Skeletal muscle cell (primary cell): Measurements from ENCODE around the gene COL7A1.

ENCODE experiments used
- DNase-seq: peaks from one replicate; pipeline ENCODE4 v3.0.0-alpha.2; 2010; ENCODE audit warnings: low read depth
- H3K4me3 ChIP-seq: 2 replicates; pipeline ENCODE4 v1.5.1; 2011; ENCODE audit warnings: low read depth, mild to moderate bottlenecking, control low read depth, low read length, moderate library complexity

The COL7A1 gene

DNA sequence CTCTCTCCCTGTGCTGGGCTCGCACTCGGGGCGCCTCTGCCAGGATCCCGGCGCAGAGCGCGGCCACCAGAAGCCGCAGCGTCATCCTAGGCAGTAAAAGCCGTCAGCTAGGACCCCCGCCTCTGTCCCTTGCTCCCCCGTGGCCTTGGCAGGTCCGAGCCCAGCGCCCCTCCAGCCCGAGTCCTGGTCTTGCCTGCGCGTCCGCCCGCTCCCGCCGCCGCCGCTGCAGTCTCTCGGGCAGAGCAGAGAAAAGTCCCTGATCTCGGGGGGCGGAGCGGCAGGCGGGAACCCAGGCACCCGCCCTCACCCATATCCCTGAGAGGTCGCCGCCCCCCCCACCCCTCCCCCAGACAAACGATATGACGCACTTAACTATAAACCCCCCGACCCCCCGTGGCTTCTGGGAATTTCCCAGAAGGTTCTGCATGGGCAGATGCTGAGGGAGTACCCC lies at the start of gene COL7A1:
Gene COL7A1 (minus strand): TSS at position 255 of the 451 bp plus-strand sequence. CDS start 170 bp downstream, at position 85.
- DNase-seq: no peak
- H3K4me3 ChIP-seq: peak within 1 kb of the TSS; percentile 41

DNA sequence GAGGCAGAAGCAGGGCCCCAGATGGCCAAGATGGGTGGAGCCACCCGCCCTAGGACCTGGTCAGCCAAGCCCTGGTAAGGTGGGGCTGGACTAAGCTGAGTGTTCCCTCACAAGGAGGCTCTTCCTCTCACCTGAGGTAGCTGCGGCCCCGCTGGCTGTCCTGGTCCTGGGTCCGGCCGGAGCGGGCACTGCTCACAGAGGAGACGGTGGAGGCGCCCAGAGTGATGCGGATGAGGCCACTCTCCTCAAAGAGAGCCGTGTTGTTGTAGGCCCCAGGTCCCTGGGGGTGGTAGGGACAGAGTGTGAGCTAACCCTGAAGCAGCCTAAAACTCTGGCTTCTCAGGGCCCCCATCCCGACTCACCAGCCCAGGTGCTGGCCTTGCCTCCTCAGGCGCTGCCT lies 47.5 kb upstream of the COL7A1 start:
- DNase-seq: no peak
- no peak overlapping the region for H3K4me3 ChIP-seq

DNA sequence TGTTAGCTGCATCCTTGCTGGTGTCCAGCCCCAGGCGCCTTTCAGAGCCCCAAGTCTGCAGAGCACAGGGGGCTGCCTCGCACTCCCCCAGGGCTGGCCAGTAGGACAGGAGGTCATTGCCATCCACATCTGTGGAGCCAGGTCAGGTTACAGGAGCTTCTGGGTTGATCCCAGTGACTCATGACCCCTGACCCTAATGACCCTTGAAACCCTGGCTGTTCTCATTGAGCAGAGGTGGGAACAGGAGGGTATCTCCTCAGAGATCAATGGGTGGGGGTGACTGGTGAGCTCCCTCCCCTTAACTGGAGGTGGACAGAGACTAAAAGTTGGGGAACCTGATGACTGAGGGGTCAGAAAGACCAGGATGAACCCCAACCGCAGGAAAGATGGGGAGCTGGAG lies 46.3 kb upstream of the COL7A1 start:
- DNase-seq: no peak
- no peak overlapping the region for H3K4me3 ChIP-seq

DNA sequence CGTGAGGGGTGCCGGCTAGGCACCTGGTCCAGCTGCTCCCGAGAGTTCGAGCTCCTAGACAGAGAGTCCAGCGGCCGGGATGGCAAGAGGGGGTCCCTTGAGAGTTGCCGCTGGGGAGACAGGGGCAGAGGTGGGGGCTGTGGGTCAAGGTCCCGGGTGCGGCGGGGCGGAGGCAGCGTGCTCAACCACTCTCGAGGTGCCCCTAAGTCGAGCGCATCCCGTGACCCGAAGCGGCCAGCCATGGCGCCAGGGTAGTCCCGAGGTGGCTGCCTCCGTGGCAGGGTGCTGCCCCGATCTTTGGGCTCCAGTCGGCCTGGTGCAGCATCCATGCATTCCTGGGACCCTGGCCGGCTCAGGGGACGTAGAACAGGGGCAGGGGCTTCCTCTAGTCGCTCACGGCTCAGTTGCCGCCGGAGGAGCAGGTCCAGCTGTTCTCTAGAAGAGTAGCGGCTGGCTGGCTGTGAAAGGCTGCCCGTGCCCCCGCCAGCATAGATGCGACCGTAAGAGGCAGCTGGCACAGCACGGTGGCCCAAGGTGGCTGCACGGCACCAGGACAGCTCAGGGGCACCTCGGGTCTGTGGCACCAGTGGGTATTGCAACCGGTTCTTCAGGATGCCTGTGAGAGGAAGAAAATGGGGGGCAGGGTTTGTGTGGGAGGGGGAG lies 44.9 kb upstream of the COL7A1 start:
- no peak overlapping the region for H3K4me3 ChIP-seq
- no peak for DNase-seq

DNA sequence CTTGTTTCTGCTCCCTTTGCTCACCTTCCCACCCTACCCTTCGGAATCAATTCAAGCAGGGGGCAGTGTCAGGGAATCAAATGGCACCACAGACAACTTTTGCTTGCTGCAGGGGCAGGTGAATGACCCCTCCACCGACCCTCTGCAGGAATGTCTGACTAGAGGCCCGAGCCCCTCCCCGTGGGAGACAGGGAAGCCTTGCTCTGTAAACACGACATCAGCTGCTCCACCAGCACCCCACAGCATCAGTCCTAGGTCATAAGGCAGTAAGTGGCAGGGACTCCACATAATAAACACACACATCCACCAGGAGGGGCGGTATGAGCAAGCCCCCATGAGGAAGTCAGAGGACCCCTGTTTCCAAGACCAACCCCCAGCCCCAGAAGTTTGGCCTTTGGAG lies 42.2 kb upstream of the COL7A1 start:
- no peak overlapping the region for H3K4me3 ChIP-seq
- DNase-seq: no peak

DNA sequence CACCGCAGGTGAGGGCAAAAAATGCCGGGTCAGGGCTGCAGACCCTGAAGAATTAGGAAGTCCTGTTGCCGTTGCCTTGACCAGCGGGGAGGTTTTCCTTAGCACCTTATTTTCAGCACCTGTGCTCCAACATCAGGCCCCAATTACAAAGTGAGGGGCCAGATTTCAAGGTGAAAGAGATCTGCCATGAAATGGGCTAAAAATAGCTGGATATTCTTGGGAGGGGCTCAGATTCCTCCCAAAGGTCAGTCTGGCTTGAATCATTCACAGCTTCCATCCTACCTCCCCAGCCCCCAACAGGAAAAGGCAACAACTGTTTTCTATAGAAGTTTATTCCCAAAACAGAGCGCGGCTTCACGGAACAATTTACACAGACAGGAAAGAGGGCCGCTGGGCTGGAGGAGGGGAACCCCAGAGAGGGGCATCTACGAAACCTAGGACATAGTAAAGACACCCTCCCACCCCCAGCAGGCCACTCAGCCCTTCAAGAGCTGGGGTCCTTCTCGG lies 41.1 kb upstream of the COL7A1 start:
- no peak for DNase-seq
- peak overlapping the region; percentile 98 for H3K4me3 ChIP-seq

DNA sequence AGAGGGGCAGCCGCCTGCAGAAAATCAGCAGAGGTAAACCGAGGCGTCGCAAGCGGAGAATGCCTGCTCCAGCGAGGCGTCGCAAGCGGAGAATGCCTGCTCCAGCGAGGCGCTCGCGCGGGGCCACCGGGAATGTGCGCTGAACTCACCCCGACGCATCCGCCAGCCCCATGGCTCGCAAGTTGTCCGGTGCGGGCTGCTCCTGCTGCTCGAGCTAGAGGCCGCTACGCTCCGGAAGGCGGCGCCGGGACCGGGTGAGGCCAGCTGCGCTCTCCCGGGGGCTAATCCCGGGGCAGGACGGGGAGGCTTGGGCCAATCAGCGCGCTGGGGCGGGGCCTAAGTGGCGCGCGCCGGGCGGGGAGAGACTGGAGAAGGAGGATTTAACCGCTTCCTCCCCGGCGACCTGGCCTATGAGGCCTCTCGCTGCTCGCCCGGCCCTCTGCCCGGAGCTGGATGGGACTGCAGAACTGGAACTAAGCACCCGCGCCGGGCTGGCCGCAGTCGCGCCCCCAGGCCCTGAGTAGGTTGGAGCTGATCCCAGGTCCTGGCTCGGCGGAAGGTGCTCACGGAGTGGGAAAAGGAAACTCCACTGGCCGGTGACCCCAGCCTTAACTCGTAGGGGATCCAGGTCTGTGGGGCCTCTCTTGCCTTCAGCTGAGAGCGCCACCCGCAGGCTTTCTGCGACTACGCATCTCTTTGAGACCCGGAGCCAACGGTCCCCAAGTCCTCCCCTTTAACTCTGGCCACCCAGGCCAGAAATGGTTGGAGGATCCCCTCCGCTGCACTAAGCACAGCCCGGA lies 40.3 kb upstream of the COL7A1 start, which contains the start of gene SLC26A6:
Gene SLC26A6 (minus strand): TSS at position 240 of the 800 bp plus-strand sequence. CDS start 68 bp downstream, at position 172.
- peak within 1 kb of the TSS; percentile 98 for H3K4me3 ChIP-seq
- DNase-seq: peak; percentile 84

DNA sequence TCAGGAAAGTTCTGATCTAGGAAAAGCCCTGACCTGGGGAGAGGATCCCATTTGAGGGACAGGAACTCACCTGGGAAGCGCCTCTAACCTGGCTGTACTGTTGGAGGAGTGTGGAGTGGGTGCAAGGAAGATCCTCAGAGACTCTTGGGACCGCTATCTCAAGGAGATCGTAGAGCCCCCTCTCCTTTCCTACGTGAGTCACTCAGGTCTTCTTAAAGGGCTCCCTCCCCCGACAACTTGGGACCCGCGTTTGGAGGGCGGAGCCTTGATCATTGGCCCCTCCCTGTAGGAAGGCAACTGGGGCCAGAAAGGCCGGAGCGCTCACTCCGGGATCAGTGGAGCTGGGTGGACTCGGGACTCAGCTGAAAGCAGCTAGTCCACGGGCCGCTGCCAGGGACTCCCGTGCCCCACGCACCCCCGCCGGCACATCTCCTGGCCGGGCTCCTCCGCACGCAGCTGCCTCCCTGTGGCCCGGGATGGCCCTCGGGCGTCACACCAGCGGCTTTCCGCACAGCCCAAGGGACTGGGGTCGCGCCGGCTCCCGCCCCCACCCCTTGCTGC lies 39.6 kb upstream of the COL7A1 start:
- H3K4me3 ChIP-seq: peak overlapping the region; percentile 98
- DNase-seq: no peak

DNA sequence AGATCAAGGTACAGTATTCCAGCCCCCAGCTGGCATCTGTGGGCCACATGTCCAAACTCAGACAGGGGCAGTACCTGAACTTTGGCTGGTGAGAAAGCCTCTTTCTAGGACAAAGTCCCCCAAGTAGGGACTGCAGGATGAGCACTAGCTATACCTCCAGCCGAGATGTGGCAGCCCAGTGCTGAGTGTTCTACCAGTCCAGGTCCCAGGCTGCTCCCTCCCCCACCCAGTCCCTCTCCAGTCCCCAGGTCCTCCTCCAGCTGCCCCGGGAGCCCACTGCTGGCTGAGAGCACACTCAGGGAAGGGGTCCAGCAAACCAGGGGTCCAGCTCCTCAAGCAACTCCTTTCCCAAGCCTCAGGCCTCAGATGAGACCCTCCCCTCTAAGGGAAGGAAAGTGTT lies 38.6 kb upstream of the COL7A1 start:
- no peak for DNase-seq

DNA sequence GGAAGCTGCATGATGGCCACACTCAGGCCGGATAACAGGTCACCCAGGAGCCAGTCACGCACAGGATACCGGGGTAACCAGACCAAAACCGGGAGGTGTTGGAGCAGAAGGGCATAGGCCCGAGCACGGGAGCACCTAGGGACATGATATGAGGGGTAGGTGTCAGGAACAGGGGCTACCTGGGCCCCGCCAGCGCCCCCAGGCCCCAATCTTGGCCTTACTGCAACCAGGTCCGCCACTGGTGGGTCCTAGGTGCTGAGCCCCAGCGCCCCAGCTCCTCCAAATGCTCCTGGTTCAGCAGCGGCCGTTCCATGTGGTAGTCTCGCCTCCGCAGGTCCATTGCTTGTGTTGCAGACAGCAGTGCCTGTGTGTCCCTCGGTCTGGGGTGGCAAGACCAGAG lies 38.1 kb upstream of the COL7A1 start:
- H3K4me3 ChIP-seq: no peak overlapping the region
- no peak for DNase-seq

More for the DNA sequence above, 38.6 kb upstream of the COL7A1 start:
- H3K4me3 ChIP-seq: peak overlapping the region; percentile 98

DNA sequence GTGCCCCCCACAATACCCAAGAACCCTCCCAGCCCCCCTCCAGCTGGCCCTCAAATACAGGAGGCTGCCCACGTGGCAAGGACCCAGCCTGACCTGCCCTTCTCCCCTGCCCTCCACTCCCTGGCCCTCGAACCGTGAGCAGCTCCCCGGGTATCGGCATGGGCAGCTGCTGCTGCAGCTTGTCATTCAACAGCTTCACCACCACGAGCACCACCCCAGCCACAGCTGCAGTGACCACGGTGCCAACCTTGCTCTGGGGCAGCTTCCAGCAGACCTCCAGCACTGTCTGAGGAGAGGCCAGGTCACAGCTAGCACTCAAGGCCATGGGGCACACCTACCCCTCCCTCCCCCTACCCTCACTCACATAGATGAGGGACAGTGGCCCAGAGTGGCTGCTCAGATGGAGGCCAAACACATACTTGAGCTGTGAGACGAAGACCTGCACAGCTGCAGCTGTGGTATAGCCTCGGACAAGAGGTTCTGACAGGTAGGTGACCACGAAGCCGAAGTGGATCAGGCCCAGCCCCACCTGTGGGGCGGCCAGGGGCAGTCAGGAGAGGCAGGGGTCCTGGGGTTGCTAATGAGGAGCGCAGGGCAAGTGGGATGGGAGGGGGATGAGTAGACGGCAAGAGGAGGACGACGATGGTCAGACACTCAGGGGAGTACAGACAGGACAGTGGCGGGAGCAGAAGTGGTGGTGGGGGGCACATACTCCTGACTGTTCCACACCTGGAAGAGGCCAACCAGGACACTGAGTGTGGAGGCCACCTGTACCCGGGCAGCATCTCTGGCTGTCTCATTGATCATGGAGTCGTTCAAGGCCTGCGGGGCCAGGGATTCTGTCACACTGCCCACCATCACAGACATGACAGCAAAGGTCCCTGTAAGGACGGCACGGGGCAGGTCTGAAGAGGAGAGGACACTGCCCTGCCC lies 36.7 kb upstream of the COL7A1 start:
- no peak overlapping the region for H3K4me3 ChIP-seq
- DNase-seq: no peak

DNA sequence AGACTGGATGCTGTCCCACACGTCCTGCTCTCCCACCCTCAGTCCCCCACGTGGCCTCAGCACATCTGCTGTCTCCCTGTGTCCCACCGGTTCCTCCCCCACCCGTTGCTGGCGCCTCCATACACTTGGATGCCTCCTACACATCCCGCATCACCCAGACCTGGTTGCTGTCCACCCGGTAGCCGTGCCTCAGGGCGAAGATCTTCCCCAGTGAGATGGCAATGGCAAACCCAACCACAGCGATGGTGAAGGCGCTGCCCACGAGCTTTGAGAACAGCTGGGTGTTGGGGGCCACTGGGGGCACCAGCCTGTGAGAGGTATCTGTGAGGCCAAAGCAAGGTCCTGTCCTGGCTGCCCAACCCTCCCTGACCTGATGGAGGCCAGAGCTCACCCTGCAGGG lies 35.7 kb upstream of the COL7A1 start:
- no peak for DNase-seq
- no peak overlapping the region for H3K4me3 ChIP-seq

DNA sequence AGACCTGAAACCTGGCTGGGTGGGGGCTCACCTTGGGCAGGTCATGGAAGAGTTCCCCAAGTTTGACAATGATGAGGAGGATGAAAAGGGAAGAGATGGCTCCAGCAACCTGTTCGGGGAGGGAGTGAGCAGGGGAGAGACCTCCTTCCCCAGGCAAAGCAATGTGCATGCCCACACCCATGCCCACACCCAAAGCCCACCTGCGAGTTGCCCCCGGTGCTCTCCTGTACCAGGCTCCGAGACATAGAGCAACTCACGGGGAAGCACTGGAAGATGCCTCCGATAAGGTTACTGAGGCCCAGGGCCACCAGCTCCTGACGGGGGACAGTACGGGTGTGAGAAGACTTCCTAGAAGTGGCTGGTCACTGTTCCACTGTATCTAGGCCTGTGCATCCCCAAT lies 35.3 kb upstream of the COL7A1 start:
- H3K4me3 ChIP-seq: no peak overlapping the region
- no peak for DNase-seq

DNA sequence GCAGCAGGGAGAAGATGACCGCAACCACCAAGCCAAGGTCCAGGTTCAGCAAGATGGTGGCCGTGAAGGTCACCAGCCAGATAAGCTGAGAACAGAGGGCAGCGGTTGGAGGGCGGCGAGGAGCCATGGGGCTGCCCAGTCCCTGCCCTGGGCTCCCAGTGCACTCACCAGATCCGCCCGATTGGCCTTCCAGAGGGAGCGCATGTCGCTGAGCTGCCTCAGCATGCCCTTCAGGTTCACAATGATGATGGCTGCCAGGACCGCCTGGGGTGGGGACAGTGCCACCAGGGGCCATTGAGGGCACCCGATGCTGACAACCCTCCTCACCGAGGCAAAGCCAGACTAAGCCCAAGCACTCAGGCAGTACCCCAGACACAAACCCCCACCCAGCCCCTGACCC lies 34.8 kb upstream of the COL7A1 start:
- H3K4me3 ChIP-seq: no peak overlapping the region
- no peak for DNase-seq

DNA sequence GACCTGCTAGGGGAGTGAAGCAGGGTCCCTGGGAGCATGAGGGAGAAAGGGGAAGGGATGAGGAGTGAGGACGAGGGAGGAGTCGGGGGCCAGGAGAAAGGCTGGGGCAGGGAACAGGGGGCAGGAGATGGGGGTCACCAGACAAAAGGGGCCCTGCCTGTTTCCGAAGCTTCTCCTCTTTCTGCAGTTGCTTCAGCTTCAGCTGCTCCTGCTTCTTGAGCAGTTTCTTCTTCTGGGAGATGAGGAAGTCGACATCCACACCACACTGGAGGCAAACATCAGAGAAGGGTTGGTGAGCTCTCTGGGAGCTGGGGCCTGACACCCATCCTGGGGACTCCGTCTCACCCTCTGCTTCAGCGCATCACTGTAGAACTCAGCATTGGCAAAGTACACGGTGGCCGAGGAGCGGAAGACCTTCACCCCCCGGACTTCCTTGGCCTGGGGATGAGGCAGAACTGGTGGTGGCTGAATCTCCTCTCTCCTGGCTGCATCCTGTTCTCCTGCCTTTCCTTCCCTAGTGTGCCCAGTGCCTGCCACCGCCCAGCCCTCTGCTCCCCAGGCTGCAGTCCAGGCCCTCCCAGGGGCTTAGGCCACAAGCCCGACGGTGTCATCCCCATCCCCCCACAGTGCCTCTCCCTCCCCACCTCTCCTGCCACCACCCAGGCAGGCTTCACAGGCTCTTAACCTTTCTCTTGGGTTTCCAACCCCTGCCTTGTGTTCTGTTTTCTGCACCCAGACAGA lies 33.3 kb upstream of the COL7A1 start:
- H3K4me3 ChIP-seq: no peak overlapping the region
- no peak for DNase-seq

DNA sequence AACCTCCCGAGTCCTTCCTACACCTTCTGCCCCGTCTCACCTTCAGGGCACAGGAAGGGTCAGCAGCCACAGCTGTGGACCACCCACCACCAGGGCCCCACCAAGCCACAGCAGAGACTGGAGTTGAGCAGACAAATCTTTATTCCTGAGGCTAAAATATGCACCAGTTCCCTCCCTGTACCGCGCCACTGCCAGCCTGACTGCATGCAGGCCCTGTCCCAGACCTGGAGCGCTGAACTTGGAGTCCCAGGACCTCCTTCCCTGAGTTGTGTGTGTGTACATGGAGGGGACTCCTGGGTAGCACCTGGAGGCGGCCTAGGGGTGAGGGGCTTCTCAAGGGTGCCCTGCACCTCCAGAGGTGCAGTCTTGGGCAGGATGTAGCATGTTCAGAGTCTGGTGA lies 30.5 kb upstream of the COL7A1 start:
- DNase-seq: no peak
- no peak overlapping the region for H3K4me3 ChIP-seq

DNA sequence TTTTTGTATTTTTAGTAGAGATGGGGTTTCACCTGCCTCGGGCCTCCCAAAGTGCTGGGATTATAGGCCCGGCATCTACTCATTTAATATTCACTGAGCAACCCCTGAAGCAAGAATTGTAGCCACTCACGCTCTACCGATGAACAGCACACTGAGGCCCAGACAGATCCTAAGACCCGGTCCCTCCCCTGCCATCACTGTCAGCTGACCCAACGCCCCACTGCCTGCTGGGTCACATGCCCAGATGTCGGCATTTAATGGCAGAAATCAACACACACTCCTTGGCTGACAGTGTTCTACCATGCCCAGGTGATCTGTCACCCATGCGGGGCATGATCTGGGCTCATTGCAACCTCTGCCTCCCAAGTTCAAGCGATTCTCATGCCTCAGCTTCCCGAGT lies 29.6 kb upstream of the COL7A1 start:
- no peak for DNase-seq
- no peak overlapping the region for H3K4me3 ChIP-seq

DNA sequence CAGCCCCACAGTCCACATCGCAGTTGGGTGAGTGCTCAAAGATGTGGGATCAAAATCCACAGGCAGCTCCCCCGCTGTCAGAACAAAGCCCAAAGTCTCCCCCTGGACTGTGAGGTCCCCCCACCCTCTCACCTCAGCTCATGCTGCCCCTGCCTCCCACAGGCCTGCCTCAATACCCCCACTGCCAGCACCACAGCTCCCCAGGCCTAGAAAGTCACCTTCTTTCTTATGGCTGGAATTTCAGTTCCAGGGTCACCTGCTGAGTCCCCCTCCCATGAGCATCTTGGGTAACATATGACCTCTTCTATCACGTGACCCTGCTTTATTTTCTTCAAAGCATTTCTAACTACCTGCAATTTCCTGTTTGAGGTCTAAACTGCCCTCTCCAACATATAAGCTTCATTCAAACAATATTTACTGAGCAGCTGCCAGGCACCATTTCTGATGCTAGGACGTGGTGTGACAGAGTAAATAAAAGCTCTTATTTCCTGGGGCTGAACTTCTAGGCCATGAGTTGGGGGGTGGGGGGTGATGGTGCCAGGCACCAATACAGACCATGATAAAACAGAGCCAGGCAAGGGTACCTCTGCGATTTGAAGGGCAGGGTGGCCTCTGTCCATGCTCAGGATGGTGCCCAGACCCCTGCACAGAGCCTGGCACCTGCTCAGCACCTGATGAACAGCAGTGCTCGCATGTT lies 28.9 kb upstream of the COL7A1 start:
- no peak for DNase-seq
- no peak overlapping the region for H3K4me3 ChIP-seq
